HG03439 (cell line): ENCODE data around the gene RAB24.

Experiments
- ATAC-seq: cut with Tn5 transposase; IDR thresholded peaks from one replicate; pipeline ENCODE4 v1.9.1; 2021; ENCODE audit warnings: mild to moderate bottlenecking, moderate library complexity; ENCODE audit not compliant: unreplicated experiment

RAB24 gene

GRCh38 chr5:177333420-177334154 lies 30.1 kb upstream of the RAB24 start:
- ATAC-seq, result no peak

GRCh38 chr5:177332896-177333260 lies 29.4 kb upstream of the RAB24 start:
- ATAC-seq, result no peak

- ATAC-seq, result no peak
Measured at GRCh38 chr5:177332031-177332895, 28.7 kb upstream of the RAB24 start.

DNA sequence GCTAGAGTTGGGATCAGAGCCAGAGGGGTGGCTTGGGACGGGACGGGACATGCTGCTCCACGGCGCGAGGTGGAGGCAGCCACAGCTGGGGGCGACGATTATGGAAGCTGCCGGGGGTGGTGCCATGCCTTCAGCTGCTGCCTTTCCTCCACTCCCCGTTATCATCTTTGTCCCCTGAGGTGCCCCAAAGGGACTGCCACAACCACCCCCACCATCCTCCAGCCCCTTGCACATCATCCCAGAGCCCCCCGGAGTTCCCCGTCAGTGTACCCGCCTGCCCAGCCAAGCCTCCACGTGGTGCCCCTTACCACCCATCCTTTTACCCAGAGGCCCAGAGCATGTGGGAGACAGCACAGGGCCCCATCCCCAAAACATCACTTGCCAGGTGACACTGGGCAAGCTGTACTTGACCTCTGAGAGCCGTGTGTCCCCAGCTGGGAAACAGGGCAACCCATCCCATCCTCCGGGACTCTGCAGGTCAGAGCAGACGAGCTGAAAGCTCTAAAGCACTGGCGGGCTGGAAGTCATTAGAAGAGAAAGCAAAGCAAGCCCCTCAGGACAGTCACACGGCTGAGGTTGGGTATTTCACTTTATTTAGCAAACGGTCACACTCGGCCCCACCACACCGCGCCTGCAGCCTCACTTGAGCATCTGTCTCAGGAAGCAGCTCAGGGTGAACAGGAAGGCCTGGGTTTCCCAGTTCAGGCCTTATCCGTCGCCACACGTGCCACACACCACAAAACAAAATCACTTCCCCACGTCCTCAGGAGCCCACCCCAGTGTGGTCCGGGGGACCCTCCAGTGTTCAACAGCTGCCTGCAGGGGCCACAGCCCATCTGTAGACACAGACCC lies 27.7 kb upstream of the RAB24 start:
- no peak for ATAC-seq

GRCh38 chr5:177329883-177330282 lies 26.4 kb upstream of the RAB24 start:
- no peak for ATAC-seq

- ATAC-seq, result no peak
Measured at GRCh38 chr5:177328545-177329231, 25.2 kb upstream of the RAB24 start.

DNA sequence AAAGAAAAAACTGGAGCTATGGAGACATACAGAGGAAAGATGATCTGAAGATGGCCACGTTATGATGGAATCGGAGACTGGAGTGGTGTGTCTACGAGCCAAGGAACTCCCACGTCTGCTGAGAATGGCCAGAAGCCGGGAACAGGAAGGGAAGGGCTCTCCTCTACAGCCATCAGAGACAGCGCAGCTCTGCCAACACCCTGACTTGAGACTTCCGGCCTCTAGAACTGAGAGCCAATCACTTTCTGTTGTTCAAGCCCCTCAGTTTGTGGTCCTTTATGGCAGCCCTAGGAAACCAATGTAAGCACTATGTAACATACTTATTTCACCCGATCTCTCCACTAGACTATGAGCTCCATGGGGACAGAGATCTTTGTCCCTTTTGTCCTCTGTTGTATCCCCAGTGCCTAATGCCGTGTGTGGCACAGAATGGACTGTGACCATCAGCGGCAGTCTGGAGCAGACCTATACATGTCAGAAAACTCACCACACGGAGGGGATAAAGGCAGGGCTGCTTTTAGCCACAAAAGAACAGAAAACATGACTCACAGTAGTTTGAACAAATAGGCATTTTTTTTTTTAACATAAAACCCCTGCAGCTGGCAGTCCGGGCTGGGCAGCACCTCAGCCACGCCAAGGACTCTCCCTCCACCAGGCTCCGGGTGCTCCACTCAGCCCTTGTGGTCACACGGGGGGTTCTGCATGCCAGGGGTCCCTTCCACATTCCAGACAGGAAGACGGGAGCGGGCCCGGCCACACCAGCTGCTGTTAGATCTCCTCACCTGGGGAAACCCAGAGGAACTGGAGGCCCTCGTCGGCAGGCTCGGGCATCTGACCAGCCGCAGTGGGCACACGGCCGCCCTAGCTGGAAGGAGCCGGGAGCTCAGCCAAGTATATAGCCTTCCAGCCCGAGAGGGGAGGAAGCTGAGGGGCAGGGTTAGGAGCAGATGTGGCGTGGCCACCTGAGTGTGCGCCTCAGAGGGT lies 24.3 kb upstream of the RAB24 start:
- no peak for ATAC-seq

- no peak for ATAC-seq
Measured at GRCh38 chr5:177325868-177326381, 22.4 kb upstream of the RAB24 start.

GRCh38 chr5:177320879-177321278 lies 17.4 kb upstream of the RAB24 start:
- no peak for ATAC-seq

GRCh38 chr5:177319913-177320588 lies 16.5 kb upstream of the RAB24 start:
- no peak for ATAC-seq

DNA sequence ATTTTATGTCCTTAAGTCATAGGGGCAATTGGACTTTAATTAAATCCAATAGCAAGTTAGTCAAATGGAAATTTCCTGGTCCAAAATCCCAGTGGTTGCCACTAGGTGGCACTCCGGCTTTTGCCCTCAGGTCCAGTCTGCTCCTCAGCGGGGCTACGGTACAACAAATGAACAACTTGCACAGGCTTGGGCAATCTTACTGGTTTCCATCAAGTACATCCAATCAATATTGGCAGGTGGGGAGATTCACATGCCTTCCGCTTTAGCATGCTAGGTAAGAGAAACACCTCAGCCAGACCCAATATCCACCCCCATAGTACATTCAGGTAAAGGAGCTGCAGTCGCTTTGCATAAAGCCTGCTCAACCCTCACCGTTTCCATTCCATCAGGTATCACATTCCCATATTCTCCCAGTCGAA lies 14.4 kb upstream of the RAB24 start:
- no peak for ATAC-seq

GRCh38 chr5:177316005-177316404 lies 12.5 kb upstream of the RAB24 start:
- no peak for ATAC-seq

DNA sequence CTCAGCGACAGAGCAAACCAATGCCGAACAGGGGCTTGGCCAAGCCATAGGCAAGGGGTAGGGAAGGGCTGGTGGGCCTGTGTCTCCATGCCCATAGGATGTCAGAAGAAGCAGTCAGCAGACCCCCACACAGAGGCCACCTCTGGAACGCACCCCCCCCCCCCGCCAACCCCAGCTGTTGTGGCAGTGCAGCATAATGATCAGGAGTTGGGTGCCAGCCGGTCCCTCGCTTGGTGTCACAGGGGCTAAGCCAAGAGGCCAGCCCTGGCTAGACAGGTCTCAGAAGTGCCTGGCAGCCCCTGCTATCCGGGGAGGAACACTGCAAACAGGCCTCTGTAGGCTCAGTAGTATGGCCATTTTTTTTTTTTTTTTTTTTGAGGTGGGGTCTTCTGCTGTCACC lies 11.9 kb upstream of the RAB24 start:
- ATAC-seq, result no peak

DNA sequence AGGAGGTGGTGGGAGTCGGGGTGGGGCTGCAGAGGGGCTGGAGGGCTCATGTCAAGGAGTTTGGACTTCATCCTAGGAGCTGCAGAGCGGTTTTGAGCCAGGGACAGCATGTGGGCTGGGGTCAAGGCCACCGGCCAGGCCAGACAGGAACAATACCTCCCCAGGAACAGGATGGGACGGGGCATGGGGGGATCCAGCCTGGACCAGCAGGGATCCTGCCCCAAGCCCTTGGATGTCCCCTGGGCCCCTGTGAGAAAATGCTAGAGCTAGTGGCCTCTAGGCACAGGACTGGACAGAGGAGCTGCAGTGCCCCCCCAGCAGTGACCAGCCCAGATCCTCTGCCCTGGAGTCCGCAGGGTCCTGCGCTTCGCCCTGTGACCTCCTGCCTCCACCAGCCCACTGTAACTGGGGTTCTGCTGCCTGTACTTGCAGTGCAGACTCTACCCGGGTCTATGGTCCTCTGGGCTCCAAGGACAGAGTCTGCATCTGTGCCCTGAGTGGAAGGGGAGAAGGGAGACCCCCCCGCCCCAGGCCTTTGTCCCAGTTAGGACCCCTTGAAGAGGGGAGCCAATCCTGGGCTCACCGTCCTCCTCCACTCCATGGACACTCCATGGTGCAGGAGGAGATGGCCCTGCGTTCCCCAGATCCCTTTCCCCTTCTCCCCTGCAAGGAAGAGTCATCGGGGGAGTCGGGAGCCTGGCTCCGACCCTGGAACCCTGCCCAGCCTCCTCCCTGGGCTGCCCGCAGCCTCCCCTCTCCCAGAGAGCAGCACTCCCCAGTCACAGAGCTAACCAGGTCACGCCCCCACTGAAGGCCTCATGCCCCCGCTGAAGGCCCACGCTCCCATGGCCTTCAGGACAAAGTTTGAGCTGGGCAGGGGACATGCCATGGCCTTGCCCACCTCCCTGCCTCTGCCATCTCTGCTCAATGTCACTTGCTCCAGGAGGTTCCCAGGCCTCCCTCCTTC lies 11.1 kb upstream of the RAB24 start:
- no peak for ATAC-seq

DNA sequence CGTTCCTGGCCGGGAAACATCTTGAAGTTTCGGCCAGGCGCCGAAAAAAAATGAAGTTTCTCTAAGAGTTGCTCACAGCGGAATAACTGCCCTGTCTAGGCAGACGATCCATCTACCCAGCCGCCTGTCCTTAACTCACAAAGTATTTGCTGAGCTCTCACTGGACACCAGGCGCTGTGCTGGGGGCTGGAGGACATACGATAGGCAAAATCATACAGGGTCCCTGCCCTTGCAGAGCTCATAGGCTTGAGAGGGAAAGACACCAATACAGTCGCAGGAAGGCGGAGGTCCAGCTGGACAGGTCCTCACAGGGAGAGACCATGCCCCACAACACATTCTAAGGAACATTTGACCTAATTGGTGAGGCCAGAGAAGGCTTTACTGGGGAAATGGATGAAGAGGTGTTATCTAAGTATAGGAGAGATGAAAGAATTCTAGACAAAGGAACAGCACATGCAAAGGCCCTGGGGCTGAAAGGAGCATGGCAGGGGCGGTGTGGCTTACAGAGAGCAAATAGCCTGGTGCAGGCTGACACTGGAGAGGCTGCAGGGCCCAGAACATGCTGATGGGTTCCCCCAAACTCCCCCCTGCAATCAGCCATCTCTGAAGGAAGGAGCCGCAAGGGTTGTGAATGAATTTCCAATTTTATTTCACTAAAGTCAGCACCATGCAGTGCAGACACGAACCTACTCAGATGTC lies 10.2 kb upstream of the RAB24 start:
- no peak for ATAC-seq

- ATAC-seq, result no peak
Measured at GRCh38 chr5:177312649-177313181, 9.2 kb upstream of the RAB24 start.
